ENCODE results near the gene MMP23B.
"Not testable (repeated sequence)": the region's sequence is repeated elsewhere in the genome, so short reads cannot be mapped to it uniquely, and the experiment has no call there.

The MMP23B gene

DNA sequence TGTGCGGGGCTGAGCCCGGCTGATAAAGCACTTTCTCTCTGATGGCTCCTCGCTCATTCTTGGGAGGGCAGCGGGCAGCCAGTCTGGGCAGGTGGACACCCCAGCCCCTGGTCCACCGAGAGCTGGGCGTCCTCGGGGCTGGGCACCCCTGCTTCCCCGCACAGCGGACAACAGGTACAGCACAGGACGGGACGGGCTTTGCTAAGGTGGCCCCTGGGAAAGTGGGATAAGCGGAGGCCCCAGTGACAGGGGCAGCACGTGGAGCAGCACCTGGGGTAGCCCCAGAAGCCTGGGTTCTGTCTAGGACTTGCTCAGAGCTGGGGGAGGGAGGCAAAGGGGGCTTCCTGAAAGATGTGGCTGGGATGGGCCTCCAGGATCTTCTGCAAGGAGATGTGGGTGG is 2.6 kb downstream of the MMP23B start:
- not testable (repeated sequence) for DNase-seq

DNA sequence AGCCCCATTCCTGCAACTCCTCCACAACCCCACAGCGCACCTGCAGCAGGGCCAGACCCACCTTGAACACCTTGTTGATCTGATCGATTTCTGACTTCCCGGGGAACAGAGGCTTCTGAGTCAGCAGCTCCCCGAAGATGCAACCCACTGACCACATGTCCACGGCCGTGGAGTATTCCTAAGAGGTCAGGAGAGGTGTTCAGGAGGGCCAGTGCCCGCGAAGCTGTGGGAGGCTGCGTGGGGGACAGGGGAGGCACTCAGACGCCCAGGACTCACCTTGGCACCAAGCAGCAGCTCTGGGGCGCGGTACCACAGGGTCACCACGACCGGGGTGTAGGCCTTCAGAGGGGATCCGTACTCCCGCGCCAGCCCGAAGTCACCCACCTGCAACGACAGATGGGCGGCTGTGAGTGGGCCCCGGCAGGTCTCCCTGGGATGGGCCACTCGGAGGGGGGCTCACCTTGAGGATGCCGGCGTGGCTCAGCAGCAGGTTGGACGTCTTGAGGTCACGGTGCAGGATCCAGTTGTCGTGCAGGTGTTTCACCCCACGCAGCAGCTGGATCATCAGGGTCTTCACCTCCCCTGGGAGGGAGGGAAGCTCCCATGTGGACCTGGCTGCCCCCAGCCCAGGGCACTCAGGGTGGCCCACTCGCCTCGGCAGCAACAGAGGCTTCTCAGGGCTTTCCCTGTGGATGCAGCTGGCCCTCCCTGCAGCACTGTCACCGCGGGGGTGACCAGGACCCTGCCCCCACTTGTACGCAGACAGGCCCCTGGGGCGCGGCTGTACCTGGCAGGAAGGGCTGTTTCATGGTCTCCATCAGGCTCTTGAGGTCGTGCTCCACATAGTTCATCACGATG is 4.9 kb downstream of the MMP23B start:
- DNase-seq: not testable (repeated sequence)

DNA sequence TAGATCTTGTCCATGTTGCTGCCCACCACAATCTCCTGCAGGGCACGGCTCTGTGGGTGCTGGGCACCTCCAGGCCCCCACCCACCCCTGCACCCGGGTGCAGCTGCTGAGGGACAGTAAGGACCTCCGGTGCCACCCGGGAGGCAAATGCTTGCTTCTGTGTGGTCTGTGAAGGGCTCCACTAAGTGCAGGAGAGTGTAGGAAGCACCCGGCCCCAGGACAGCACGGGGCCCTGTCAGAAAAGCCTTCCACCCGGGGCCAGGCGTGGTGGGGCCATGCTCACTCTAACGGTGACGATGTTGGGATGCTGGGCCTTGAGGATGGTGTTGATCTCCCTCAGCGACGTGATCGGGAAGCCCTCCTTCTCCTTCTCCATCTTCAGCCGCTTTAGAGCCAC is 5.5 kb downstream of the MMP23B start:
- not testable (repeated sequence) for DNase-seq

DNA sequence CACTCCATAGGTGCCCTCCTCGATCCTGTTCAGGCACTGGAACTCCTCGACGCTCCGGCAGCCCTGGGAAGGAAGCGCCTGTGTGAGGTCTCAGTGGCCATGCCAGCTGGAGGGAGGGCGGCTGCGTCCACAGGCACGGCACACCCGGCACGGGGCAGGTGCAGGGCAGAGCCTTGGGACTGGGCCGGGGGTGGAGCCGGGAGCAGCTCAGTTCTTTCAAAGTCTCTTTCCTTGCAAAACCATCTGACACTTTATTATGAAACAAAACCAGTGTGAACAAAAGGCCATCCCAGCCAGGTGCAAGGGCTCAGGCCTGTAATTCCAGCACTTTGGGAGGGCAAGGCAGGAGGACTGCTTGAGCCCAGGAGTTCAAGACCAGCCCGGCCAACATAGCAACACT is 6.6 kb downstream of the MMP23B start:
- not testable (repeated sequence) for DNase-seq

DNA sequence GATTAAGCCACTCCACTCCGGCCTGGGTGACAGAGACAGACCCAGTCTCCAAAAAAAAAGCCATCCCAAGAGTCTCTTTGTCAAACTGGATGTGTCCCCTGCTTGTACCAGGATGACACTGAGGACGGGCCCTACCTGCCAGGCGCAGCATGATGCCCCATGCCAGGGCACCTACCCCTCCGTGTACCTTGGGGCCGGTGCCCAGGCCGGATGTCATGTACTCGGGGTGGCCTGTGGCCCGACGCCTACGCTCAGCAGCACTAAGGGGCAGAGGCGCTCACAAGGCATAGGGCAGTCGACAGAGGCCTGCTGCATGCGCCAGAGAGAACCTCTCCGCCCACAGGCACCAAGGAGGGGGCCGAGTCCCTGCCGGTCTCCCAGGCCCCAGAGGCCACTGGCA is 7.4 kb downstream of the MMP23B start:
- DNase-seq: not testable (repeated sequence)

DNA sequence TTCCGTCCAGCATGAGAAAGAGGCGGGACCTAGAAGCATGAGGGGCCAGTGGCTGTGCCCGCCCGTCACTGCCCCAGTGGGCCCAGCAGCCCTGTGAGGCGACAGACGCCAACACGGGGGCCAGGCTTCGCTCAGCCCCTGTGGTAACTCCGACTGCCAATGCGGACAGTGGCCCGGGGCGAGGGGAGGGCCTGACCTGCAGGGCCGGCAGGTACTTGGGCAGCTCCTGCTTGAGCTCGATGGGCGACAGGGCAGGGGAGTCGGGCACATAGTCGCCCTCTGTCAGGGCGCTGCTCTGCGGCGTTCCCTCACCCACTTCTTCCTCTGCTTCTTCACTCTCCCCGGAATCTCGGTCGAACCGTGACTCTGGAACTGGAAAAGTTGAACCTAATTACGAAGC is 8.1 kb downstream of the MMP23B start:
- not testable (repeated sequence) for DNase-seq

DNA sequence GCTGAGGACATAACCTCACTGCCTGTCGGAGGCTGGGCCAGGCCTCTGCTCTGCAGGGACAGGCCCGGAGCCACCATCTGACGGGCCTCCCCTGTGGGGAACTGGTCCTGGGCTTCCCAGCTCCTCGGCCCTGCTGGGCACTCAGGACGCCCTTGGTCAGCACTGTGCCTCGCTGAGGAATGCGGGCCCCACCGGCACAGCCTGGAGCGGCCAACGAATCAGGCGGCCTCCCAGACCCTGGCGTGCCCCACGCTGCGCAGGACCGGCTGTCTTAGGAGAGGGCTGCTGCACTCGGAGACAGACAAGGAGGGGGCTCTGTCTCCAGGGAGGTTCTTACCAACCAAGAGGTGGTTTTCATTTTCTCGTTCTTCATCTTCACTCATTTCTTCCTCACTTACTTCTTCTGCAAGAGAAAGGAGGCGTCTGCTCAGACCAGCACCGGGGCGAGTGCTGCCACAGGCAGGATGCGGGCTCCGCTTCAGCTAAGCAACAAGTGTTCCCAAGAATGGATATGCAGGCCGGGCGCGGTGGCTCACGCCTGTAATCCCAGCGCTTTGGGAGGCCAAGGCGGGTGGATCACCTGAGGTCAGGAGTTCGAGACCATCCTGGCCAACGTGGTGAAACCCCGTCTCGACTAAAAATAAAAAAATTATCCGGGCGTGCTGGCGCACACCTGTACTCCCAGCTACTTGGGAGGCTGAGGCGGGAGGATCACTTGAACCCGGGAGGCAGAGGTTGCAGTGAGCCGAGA is 8.9 kb downstream of the MMP23B start:
- DNase-seq: not testable (repeated sequence)

DNA sequence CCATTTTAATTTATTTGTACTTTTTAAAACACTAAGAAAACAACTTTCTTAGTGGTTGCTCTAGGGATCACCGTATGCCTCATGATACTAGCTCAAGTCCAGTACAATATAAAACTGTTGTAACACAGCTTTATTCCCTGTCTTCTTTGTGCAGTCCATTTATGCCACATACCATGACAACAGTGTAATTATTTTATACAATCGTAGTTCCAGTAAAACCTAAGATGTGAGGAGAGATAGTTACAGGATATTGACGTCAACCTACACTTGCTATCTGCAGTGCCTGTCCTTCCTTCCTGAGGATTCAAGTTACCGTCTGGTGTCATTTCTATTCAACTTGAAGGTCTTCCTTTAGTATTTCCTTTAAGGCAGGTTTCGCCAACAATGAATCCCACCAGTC is 14.4 kb downstream of the MMP23B start:
- not testable (repeated sequence) for DNase-seq

DNA sequence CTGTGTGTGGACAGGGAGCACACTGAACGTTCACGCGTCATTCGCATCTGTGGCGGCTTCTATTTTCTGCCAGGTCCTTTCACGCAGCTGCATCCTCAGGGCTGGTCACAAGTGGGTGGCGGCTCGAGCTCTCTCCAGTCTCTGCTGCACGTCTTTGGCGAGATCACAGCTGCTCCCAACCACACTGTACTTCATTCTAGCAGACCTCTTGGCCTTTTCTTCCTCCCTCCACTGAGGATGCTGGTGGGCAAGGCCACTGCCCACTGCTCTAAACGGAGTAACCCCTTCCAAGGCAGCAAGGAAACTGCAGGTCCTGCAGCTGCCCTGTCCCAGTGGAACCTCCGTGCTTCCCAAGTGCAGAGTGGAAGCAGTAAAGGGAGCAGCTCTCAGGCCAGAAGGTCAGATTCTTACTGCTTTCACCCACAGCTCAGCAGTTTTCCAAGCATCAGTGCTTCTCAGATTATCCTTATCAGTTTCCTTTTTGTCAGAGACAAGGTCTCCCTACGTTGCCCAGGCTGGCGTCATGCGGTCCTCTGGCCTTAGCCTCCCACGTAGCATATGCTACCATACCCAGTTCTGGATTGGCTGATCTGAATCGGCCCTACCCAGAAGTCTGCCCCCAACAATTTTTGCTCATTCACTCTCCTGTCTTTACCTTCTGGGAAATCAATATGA is 15.7 kb downstream of the MMP23B start:
- DNase-seq: not testable (repeated sequence)

DNA sequence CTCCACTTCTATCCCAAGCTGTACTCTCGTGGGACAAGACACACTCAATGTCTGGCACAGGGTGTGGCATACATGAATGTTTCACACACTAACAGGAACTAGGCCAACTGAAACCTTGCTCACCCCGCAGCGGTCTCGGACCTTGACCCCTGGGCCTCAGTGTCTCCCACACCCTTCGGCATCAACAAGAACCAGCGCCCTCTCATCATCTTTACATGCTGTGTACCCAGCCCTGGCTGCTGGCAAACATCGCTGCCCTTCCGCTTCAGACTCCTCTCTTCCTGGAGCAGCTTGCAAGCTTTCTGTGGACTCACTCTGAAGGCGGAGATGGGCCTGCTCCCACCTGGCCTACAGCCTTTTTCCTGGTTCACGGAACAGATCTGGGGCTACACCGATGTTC is 16.3 kb downstream of the MMP23B start:
- DNase-seq: not testable (repeated sequence)

DNA sequence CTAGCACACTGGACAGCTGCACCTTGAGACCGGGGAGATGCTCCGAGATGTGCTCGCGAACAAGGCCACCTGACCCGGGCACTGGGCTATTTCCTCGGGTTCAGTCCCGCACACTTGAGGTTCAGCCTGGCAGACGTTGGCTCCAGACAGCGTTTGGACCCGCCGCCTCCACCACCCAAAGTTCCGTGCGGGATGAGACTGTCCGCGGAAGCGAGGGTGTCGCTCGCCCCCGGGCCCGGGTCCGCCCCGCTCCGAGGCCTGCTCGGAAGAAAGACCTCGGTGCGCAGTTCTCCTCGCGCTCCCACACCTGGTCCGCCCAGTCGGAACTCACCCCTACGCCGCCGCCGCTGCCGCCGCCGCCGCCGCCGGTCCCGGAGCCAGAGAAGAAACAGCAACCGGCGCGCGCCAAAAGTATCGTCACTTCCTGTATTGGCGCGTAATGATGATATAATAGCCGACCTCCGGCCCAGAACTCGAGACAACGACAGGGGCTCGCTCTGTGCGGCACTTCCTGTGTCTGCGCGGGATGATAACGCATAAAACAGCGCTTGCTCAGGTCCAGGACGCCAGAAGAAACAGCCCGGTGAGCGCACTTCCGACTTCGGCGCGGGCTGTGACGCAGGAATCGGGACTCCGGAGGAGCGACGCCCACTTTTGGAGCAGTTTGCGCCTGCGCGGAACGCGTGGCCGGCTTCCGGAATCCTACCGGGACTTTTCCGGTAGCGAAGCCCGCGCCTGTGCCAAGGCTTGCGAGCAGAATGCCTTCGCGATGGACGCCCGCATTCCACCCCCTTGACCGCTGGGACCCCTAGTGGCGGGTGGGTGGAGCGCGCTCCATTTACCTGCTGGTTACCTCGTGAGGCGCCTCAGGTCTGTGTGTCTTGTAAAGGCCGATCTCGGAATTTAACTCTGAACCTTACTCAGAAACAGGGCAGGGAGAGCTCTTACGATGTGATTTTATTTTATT is 26.9 kb downstream of the MMP23B start, which contains the start of gene CDK11B:
TSS of gene CDK11B (minus strand) at position 422 of the 967 bp plus-strand sequence. CDS start 1,519 bp downstream, outside the sequence.
- DNase-seq: peak; percentile 100

DNA sequence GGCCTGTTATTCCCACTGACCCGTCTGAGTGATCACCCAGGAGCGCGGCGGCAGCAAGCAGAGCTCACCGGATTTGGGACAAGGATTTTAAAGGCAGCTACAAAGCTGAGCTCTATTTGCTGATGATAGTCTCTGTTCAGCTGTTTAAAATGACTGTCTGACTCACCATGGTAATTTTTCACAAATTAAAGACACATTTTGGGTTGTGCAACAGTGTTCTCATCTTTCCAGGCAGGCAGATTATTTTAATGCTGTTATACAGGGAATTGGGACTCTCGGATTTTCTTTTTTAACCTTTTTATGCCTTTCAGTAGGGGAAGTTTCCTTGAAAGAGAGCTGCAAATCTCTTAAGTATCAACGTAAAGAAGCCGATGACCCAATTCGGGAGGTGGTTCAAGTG is 30.4 kb downstream of the MMP23B start:
- not testable (repeated sequence) for DNase-seq

DNA sequence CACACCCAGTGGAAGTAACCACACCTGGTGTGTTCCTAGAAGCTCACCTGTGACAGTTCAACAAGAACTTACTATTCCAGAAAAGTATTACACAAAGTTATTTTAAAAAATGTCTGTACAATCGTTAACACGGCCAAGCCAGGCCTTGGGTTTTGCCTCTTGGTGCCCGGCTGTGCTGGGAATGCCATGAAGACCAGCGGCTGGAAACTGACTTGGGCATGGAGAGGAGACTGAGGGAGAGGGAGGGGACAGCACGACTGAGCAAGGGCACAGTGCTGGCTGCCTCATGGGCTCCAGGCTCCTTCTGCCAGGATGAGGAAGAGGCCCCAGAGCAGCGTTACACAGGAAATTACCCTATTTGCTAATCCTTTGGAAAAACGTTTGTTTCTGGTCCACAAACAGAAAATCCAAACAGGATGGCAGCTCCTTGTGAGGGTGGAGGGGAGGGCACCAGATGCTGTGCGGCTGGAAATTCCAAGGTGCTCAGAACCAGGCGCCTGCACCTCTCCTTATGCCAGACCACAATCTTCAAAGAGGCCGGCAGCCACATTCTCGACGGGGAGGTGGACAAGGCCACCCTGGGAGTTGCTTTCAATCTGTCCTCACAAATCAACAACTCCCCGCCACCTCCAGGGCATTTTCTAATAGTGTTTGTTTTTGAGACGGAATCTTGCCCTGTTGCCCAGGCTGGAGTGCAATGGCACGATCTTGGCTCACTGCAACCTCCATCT is 31.0 kb downstream of the MMP23B start:
- not testable (repeated sequence) for DNase-seq

DNA sequence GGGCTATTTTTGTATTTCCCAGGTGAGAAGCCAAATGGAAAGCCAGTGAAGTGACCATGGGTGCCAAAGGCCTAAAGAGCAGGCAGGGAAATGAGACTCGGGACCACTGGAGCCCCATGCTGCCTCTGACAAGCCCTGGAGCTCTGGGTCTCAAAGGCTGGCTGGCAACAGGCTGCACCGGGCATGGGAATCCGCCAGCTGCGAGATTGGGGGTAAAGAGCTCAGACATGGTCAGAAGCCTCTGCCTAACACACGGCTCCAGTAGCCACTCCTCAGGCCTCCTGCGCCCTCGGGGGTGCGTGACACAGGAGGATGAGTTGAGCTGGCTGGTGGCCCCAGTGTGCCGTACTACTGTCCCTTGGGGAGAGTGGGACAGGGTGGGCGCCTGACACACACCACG is 32.3 kb downstream of the MMP23B start:
- not testable (repeated sequence) for DNase-seq

DNA sequence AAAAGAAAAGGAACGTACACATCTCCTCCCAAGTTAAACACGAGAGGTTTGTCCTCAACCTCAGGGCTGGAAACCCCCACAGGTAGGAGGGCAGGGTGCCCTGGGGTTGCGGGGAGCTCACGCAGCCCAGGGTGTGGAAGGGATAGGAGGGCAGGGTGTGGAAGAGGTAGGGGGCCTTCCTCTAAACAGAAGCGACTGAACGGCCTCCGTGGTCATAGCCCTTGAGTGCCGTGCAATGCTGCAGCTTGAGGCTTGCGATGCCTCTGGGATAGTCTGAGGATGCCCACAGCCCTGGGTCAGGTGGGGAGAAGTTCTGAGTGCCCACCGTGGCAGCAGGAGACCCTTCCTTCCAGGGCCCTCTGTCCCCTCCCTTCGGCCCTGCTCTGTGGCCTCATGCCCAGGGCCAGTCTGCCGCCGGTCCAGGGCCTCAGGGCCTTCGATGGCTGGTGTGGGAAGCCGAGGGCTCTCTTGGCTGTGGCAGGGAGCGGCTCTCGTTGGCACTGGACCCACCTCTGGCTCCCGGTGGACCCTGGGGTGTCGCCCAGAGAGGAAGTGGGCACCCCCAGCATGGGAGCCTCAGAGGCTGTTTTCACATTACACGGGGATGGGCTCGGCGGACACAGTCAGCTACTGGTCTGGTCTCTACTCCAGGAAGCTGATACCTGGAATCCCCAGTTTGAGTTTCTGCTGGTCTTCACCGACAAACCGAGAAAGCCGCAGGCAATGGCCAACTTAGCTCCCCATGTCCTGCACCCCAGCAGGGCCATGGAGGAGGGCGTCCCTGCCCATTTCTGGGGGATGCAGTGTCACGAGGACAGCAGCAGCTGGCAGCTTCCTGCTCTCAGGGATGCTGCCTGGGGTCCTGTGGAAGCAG is 33.2 kb downstream of the MMP23B start:
- DNase-seq: no peak

DNA sequence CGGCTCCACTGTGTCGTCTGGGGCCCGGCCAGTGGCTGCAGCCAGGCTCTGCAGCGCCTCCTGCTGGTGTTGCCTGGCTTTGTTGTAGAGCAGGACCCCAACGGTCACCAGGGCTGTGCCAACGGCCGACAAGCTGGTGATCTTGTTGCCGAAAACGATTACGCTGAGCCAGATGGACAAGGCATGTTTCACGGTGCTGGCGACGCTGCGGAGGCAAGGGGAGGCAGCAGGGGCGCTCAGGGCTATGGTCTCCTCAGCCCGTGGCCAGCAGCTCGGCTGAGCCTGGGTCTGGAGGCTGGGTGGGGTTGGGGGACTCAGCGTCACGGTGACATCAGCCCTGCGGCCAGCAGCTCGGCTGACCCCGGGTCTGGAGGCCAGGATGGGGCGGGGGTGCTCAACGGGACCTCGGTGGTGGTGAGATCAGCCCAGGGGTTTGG is 33.9 kb downstream of the MMP23B start:
- DNase-seq: peak; percentile 45

DNA sequence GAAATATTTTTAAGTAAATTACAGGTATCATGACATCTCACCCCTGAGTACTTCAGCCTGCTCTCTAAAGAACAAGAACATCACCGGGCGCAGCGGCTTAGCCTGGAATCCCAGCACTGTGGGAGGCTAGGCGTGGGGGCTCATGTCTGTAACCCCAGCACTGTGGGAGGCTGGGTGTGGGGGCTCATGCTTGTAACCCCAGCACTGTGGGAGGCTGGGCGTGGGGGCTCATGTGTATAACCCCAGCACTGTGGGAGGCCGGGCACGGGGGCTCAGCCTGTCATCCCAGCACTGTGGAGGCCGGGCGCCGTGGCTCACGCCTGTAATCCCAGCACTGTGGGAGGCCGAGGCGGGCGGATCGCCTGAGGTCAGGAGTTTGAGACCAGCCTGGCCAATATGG is 34.6 kb downstream of the MMP23B start:
- no peak for DNase-seq

DNA sequence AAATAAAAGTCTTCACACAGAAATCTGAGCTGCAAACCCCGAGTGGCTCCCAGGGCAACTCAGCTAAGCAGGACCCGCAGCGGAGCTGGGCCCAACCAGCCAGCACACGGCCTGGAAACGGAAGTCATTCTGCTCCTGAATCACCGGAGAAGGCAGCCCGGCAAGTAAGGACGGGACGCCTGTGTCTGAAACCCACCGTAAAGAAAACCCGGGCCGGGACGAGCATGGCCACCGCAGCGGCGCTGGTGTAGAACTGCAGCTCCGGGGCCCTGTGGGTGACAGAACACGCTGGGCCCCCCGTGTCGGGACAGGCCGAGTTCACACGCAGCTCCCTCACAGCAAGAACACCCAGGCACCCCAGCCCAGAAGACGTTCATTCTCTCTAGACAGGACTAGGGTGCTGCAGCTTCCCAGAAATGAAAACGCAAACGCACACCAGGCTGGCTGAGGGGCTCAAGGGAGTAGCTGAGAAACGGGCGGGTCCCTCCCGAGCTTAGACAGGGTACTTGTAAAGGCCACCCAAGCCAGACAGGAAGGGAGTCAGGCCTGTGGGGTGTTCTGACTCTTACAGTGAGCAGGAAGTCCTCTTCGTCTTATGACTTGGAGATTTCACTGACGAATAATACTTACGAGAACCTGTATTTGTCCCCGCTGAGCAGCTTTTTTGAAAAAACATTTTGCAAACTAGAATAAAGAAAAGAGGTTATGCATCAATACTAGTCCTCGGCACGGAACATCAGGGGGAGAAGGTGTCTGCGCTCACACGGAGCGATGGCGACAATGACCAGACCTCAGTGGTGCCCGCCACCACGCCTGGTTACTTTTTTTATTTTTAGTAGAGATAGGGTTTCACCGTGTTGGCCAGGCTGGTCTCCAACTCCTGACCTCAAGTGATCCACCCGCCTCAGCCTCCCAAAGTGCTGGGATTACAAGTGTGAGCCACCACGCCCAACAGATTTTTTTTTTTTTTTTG is 37.8 kb downstream of the MMP23B start:
- no peak for DNase-seq

DNA sequence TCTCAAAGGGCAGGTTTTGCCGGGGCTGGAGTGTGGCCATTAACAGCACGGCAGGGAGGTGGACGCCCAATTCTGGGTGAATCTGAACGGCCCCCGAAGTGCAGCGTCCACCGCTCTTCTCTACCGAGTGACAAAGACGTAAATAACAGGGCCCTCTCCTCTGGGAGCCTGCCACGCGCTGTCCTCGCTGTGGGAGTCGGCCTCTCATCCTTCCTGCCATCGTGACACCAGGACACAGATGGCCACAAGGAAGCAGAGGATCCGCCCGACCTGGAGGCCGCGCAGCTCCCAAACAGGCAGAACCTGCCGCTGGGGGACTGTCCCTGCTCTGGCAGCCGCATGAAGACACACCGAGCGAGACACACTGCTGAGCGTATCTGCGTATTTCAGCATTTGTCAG is 38.9 kb downstream of the MMP23B start:
- no peak for DNase-seq

Data from stimulated activated CD4-positive, alpha-beta T cell treated with anti-CD3 and anti-CD28 coated beads, Interleukin-4, amount 100 ng/mL, for 24 hours (primary cell).